Erythroblast (primary cell): ENCODE data around the gene LIX1L.

Experiments
- GATA1 ChIP-seq: IDR thresholded peaks from 2 replicates; pipeline ENCODE4 v1.6.1; 2011; ENCODE audit warnings: low read depth, mild to moderate bottlenecking, control low read depth, low read length, moderate library complexity
- POLR2A ChIP-seq: IDR thresholded peaks from 2 replicates; pipeline ENCODE4 v1.6.1; 2011; ENCODE audit warnings: mild to moderate bottlenecking, low read length

- TF ChIP-seq POLR2A (no peak), GATA1 (no peak)
These were observed 39.9 kb upstream of the LIX1L start for GRCh38 chr1:145997718-145998023.
